Measurements from ENCODE around the gene ZNF766. TPM values are rescaled to one million over a fixed set of nuclear protein-coding genes. Genes with fewer than 3 reads are reported as not detected.

ZNF766 gene
- total and polyA plus RNA-seq, 9 of the 15 experiments (the other 6 are each of a cell fraction or from before 2014, with no cell fraction given): 6.7 to 23.0 (median 11.2) TPM

DNA sequence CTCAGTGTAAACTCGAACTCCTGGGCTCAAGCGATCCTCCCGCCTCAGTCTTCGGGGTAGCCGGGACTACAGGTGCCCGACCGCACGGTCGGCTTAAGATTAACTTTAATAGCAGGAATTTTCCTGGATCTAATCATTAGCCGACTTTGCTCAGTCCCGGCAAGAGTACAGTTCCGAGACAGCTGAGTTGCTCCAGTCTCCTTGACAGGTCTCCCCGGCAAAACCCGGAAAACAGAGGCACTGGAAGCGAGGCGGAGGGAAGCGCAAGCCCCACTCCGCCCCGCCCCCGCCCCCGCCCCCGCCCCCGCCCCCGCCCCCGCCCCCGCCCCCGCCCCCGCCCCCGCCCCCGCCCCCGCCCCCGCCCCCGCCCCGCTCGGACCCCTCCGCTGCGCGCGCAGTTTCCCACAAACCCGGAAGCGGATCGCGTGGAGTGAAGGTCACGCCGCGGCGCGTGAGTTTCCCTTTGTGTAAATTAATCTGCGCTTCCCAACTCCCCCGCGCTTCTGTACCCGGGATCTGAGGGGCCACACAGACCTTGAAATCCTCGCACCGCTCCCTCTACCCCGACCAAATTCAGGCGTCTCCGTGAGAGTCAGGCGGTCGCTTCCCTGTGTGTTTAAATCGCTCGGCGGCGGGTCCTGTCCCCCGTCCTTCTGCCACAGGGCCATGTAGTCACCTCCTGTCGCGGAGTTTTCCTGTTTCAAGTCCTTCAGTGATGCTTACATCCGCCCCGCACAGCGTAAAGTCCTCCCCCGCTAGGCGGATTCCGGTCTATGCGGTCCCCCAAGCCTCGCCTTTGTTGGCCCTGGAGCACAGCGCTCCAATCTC, 27.6 kb downstream of the ZNF766 start, which contains the start of gene ZNF480 (continued):
- TF ChIP-seq, protein P1, sequence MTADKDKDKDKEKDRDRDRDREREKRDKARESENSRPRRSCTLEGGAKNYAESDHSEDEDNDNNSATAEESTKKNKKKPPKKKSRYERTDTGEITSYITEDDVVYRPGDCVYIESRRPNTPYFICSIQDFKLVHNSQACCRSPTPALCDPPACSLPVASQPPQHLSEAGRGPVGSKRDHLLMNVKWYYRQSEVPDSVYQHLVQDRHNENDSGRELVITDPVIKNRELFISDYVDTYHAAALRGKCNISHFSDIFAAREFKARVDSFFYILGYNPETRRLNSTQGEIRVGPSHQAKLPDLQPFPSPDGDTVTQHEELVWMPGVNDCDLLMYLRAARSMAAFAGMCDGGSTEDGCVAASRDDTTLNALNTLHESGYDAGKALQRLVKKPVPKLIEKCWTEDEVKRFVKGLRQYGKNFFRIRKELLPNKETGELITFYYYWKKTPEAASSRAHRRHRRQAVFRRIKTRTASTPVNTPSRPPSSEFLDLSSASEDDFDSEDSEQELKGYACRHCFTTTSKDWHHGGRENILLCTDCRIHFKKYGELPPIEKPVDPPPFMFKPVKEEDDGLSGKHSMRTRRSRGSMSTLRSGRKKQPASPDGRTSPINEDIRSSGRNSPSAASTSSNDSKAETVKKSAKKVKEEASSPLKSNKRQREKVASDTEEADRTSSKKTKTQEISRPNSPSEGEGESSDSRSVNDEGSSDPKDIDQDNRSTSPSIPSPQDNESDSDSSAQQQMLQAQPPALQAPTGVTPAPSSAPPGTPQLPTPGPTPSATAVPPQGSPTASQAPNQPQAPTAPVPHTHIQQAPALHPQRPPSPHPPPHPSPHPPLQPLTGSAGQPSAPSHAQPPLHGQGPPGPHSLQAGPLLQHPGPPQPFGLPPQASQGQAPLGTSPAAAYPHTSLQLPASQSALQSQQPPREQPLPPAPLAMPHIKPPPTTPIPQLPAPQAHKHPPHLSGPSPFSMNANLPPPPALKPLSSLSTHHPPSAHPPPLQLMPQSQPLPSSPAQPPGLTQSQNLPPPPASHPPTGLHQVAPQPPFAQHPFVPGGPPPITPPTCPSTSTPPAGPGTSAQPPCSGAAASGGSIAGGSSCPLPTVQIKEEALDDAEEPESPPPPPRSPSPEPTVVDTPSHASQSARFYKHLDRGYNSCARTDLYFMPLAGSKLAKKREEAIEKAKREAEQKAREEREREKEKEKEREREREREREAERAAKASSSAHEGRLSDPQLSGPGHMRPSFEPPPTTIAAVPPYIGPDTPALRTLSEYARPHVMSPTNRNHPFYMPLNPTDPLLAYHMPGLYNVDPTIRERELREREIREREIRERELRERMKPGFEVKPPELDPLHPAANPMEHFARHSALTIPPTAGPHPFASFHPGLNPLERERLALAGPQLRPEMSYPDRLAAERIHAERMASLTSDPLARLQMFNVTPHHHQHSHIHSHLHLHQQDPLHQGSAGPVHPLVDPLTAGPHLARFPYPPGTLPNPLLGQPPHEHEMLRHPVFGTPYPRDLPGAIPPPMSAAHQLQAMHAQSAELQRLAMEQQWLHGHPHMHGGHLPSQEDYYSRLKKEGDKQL (CRISPR knock-in tag; IDR thresholded peaks at IDR 0.05; ENCODE audit: borderline replicate concordance): no peak
- TF ChIP-seq ZMIZ1 (IDR thresholded peaks at IDR 0.05; ENCODE audit: low read depth in 2 of 2, low read length in 2 of 2): 0 out of 4 replicates have a peak, but pooled peaks of 1 of the 2 experiments have one; percentile 13
- TF ChIP-seq, protein P2, sequence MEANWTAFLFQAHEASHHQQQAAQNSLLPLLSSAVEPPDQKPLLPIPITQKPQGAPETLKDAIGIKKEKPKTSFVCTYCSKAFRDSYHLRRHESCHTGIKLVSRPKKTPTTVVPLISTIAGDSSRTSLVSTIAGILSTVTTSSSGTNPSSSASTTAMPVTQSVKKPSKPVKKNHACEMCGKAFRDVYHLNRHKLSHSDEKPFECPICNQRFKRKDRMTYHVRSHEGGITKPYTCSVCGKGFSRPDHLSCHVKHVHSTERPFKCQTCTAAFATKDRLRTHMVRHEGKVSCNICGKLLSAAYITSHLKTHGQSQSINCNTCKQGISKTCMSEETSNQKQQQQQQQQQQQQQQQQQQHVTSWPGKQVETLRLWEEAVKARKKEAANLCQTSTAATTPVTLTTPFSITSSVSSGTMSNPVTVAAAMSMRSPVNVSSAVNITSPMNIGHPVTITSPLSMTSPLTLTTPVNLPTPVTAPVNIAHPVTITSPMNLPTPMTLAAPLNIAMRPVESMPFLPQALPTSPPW (CRISPR knock-in tag; IDR thresholded peaks at IDR 0.05): peak; percentile 91
- no peak for TF ChIP-seq SETDB1 (IDR thresholded peaks at IDR 0.05; ENCODE audit: low read length)
- TF ChIP-seq ZNF165 (CRISPR knock-in tag; IDR thresholded peaks at IDR 0.05; ENCODE audit: borderline replicate concordance): no peak
- no peak for TF ChIP-seq SAFB2 (IDR thresholded peaks at IDR 0.05; ENCODE audit: borderline replicate concordance, low read depth, low read length, severe bottlenecking)
- no peak for TF ChIP-seq ZBTB9 (CRISPR knock-in tag; IDR thresholded peaks at IDR 0.05)
- no peak for TF ChIP-seq NFIX (CRISPR knock-in tag; IDR thresholded peaks at IDR 0.05; ENCODE audit: low read depth)
- no peak for TF ChIP-seq SMARCC2 (IDR thresholded peaks at IDR 0.05; ENCODE audit: low read depth)
- TF ChIP-seq, protein P3, sequence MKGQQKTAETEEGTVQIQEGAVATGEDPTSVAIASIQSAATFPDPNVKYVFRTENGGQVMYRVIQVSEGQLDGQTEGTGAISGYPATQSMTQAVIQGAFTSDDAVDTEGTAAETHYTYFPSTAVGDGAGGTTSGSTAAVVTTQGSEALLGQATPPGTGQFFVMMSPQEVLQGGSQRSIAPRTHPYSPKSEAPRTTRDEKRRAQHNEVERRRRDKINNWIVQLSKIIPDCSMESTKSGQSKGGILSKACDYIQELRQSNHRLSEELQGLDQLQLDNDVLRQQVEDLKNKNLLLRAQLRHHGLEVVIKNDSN (CRISPR knock-in tag; IDR thresholded peaks at IDR 0.05): no peak; the same call in 1 of the 2 replicates
- TF ChIP-seq MYNN (IDR thresholded peaks at IDR 0.05): no peak
- TF ChIP-seq MYNN (CRISPR knock-in tag; IDR thresholded peaks at IDR 0.05): no peak
- 0 out of 2 replicates have a peak, but pooled peaks have one; percentile 13 for TF ChIP-seq RB1 (IDR thresholded peaks at IDR 0.05; ENCODE audit: low read depth)
